HepG2 (cell line): ENCODE data around the gene CTNNA3. TPM values are rescaled to one million over a fixed set of nuclear protein-coding genes. Genes with fewer than 3 reads are reported as not detected.

Experiments
- ATAC-seq: fragments of 200-7000 bp; cut with Tn5 transposase; 3 replicates; pipeline ENCODE4 v1.9.1; 2020; ENCODE audit warnings: mild to moderate bottlenecking, moderate library complexity
- BruUV-seq: library from RNA; stranded (reverse); fragments of 400-500 nt; replicated peaks from 2 replicates; lab custom pipeline; 2021; lab: Mats Ljungman, UMichigan
- CTCF ChIA-PET: fragments of 300-600 bp; formaldehyde crosslinking; extraction: SDS; loops from one replicate; lab custom pipeline; 2021; ENCODE audit warnings: low total read pairs, inconsistent platforms, low intra/inter-chr PET ratio; lab: Yijun Ruan, JAX
- POLR2A ChIA-PET: fragments of 350-600 bp; sonication (Branson Sonifier 250); formaldehyde crosslinking; loops from one replicate; lab custom pipeline; 2020; ENCODE audit warnings: antibody characterized with exemption, inconsistent platforms; lab: Yijun Ruan, JAX
- DNase-seq: peaks from one replicate; pipeline ENCODE4 v3.0.0-alpha.2; 2015; ENCODE audit warnings: low spot score
- FAIRE-seq: peaks from 3 replicates; lab custom pipeline; 2011; peaks lifted over from hg19 to GRCh38; lab: Jason Lieb, UNC
- H2AFZ ChIP-seq: one replicate; pipeline ENCODE4 v1.6.1; 2011; ENCODE audit warnings: low read length, inconsistent platforms
- H3K27ac ChIP-seq: fragments of 300-600 bp; 3 replicates; pipeline ENCODE4 v1.8.0; 2011; ENCODE audit warnings: mixed run types, mild to moderate bottlenecking, mixed read lengths, low read length, inconsistent platforms; ENCODE audit not compliant: insufficient read depth; ENCODE audit errors: extremely low read length
- H3K27me3 ChIP-seq, 2 experiments: fragments of 200-600 bp in 1 of 2; 2 replicates in 1 of 2; 3 replicates in 1 of 2; pipeline versions ENCODE4 v1.6.0 to v1.8.0; 2011; ENCODE audit warnings: low read length in 2 of 2, mild to moderate bottlenecking in 2 of 2, moderate library complexity in 2 of 2, inconsistent platforms in 1 of 2; ENCODE audit not compliant: insufficient read depth in 2 of 2, control insufficient read depth in 1 of 2
- H3K36me3 ChIP-seq, 2 experiments: fragments of 200-600 bp in 1 of 2; replicated peaks in 1 of 2; 2 replicates in 1 of 2; 3 replicates in 1 of 2; pipeline versions ENCODE4 v1.5.1 to v1.8.0; 2011; ENCODE audit warnings: low read length in 2 of 2, inconsistent platforms in 1 of 2; ENCODE audit not compliant: insufficient read depth in 2 of 2, control insufficient read depth in 1 of 2
- H3K4me1 ChIP-seq: 2 replicates; pipeline ENCODE4 v1.5.1; 2012; ENCODE audit warnings: low read length, inconsistent platforms; ENCODE audit not compliant: insufficient read depth
- H3K4me2 ChIP-seq: 2 replicates; pipeline ENCODE4 v1.6.0; 2011; ENCODE audit warnings: low read depth, low read length, inconsistent platforms
- H3K4me3 ChIP-seq, 3 experiments: fragments of 200-600 bp in 1 of 3; sonication (generic), shearing (Covaris generic) in 1 of 3; replicated peaks in 1 of 3; 2 replicates each; pipeline ENCODE4 v1.5.1; 2011 to 2016; ENCODE audit warnings: low read length in 3 of 3, inconsistent platforms in 2 of 3, low read depth in 2 of 3, mild to moderate bottlenecking in 2 of 3, control low read depth in 1 of 3, mixed read lengths in 1 of 3; ENCODE audit not compliant: insufficient read depth in 1 of 3
- H3K79me2 ChIP-seq: one replicate; pipeline ENCODE4 v1.6.1; 2011; ENCODE audit warnings: low read length, inconsistent platforms; ENCODE audit not compliant: insufficient read depth
- H3K9ac ChIP-seq: 2 replicates; pipeline ENCODE4 v1.6.0; 2011; ENCODE audit warnings: mild to moderate bottlenecking, low read depth, low read length, inconsistent platforms; ENCODE audit not compliant: insufficient read depth
- H3K9me3 ChIP-seq: 2 replicates; pipeline ENCODE4 v1.5.1; 2012; ENCODE audit warnings: mild to moderate bottlenecking, low read length
- H4K20me1 ChIP-seq: 2 replicates; pipeline ENCODE4 v1.6.0; 2011; ENCODE audit warnings: inconsistent platforms, mild to moderate bottlenecking, low read length, moderate library complexity; ENCODE audit not compliant: insufficient read depth
- ELF1 ChIP-seq: sonication (generic); formaldehyde crosslinking; IDR thresholded peaks from 2 replicates; pipeline ENCODE4 v1.4.0; 2020; ENCODE audit warnings: missing genetic modification reagents
- GFI1 ChIP-seq: sonication (generic); formaldehyde crosslinking; IDR thresholded peaks from 2 replicates; pipeline ENCODE4 v1.5.0; 2020; ENCODE audit warnings: missing genetic modification reagents, mild to moderate bottlenecking, borderline replicate concordance
- HDAC2 ChIP-seq: sonication (generic); formaldehyde crosslinking; IDR thresholded peaks from 2 replicates; pipeline ENCODE4 v1.4.0; 2020; ENCODE audit warnings: missing genetic modification reagents
- HNF4G ChIP-seq, 2 experiments: sonication (generic) in 1 of 2; formaldehyde crosslinking in 1 of 2; IDR thresholded peaks; 2 replicates each; pipeline versions ENCODE4 v1.4.0 to v1.6.1; 2011 to 2020; ENCODE audit warnings: borderline replicate concordance in 2 of 2, low read depth in 2 of 2, mild to moderate bottlenecking in 2 of 2, low read length in 1 of 2, missing genetic modification reagents in 1 of 2, moderate library complexity in 1 of 2
- NPAS2 ChIP-seq: sonication (generic); formaldehyde crosslinking; IDR thresholded peaks from 2 replicates; pipeline ENCODE4 v1.8.0; 2022; ENCODE audit warnings: mild to moderate bottlenecking, missing genetic modification reagents, borderline replicate concordance
- NR2C2 ChIP-seq: sonication (generic); formaldehyde crosslinking; IDR thresholded peaks from 2 replicates; pipeline ENCODE4 v1.4.0; 2020; ENCODE audit warnings: missing genetic modification reagents, mild to moderate bottlenecking, moderate library complexity, borderline replicate concordance
- RARA ChIP-seq: IDR thresholded peaks from 2 replicates; pipeline ENCODE4 v1.6.1; 2016; ENCODE audit warnings: missing genetic modification reagents, missing compliant biosample characterization
- SALL1 ChIP-seq: sonication (generic); formaldehyde crosslinking; IDR thresholded peaks from 2 replicates; pipeline ENCODE4 v1.8.0; 2022; ENCODE audit warnings: mild to moderate bottlenecking, missing genetic modification reagents
- TAF1 ChIP-seq: sonication (generic); formaldehyde crosslinking; IDR thresholded peaks from 2 replicates; pipeline ENCODE4 v1.4.0; 2020; ENCODE audit warnings: missing genetic modification reagents
- TEAD2 ChIP-seq: sonication (generic); formaldehyde crosslinking; IDR thresholded peaks from 2 replicates; pipeline ENCODE4 v1.9.0; 2021; ENCODE audit warnings: missing genetic modification reagents
- ZBTB7B ChIP-seq: sonication (generic); formaldehyde crosslinking; IDR thresholded peaks from 2 replicates; pipeline ENCODE4 v1.4.0; 2020; ENCODE audit warnings: missing genetic modification reagents
- ZKSCAN1 ChIP-seq: fragments of 150-350 bp; IDR thresholded peaks from 2 replicates; pipeline ENCODE4 v1.6.1; 2014; ENCODE audit warnings: low read length
- ZMAT3 ChIP-seq: sonication (generic); formaldehyde crosslinking; conservative IDR thresholded peaks from 2 replicates; pipeline ENCODE4 v1.7.0; 2021; ENCODE audit warnings: missing genetic modification reagents
- ZNF230 ChIP-seq: sonication (generic); formaldehyde crosslinking; IDR thresholded peaks from 2 replicates; pipeline ENCODE4 v1.4.0; 2020; ENCODE audit warnings: mild to moderate bottlenecking, missing genetic modification reagents
- ZNF614 ChIP-seq: IDR thresholded peaks from 2 replicates; pipeline ENCODE4 v1.6.1; 2018; ENCODE audit warnings: missing biosample characterization, missing genetic modification reagents, inconsistent platforms, borderline replicate concordance
- ZNF652 ChIP-seq: IDR thresholded peaks from 2 replicates; pipeline ENCODE4 v1.6.1; 2016; ENCODE audit warnings: low read depth, borderline replicate concordance
- in situ Hi-C: cut with HindIII; loops from 2 replicates; pipeline ENCODE4 v1.10.0; 2017; ENCODE audit warnings: low pct_unique_long_range_greater_than_20kb; ENCODE audit not compliant: extremely low pct_ligation_motif_present
- intact Hi-C: fragments of 100-400 bp; cut with micrococcal nuclease; formaldehyde crosslinking; loops from one replicate; pipeline ENCODE4 v1.10.0; 2022; ENCODE audit not compliant: unreplicated experiment
- polyA plus RNA-seq, 8 experiments: library from polyadenylated mRNA; depleted of rRNA in 3 of 8; stranded (reverse) in 7 of 8; unstranded in 1 of 8; fragments of >200 nt; fragmentation: Illumina TruSeq in 4 of 8; extraction: Trizol in 4 of 8; gene quantifications; 2 replicates each; pipeline versions ENCODE4 v1.2.1 to v1.2.3, GENCODE V29; 2011 to 2016; ENCODE audit warnings: low read depth in 4 of 8, missing spikeins in 1 of 8, mixed read lengths in 1 of 8; ENCODE audit not compliant: insufficient read depth in 1 of 8
- total RNA-seq, 5 experiments: library from RNA; depleted of rRNA; stranded (reverse); fragments of >200 nt; fragmentation: Illumina TruSeq; extraction: Trizol; gene quantifications; 2 replicates each; pipeline ENCODE4 v1.2.3, GENCODE V29; 2016; ENCODE audit warnings: low read depth in 1 of 5
- TF ChIP-seq, protein P1 (sequence below): sonication (generic); formaldehyde crosslinking; IDR thresholded peaks from 2 replicates; pipeline ENCODE4 v1.4.0; 2020; ENCODE audit warnings: missing genetic modification reagents
- TF ChIP-seq, protein P2 (sequence below): sonication (generic); formaldehyde crosslinking; IDR thresholded peaks from 2 replicates; pipeline ENCODE4 v1.9.0; 2021; ENCODE audit warnings: missing genetic modification reagents, mild to moderate bottlenecking, borderline replicate concordance

CTNNA3 gene
- total and polyA plus RNA-seq, 2 of the 13 experiments (the other 11 are each of a cell fraction or from before 2014, with no cell fraction given) = not detected

DNA sequence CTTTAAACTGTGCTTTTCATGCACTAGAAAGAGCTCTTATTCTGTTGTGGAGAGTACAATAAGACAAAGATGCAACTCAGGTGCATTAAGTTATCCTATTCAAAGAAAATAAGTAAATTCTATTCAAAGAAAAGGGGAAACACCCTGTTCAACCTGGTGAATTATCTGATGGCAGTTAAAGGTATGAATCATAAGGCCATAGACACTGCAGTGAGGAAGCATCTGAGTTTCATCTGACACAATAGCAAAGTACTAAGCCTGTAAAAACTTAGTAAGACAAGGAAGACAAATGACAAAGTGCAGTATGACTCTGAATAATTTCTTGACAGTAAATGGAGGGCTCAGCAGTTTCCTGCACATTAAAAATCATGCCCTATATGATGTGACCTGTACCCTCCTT lies 861.2 kb downstream of the CTNNA3 start:
- BruUV-seq = no TSS peak
- no peaks in the 10 kb centered on the region for H3K4me1 ChIP-seq
- TF ChIP-seq RARA (CRISPR knock-in tag) (no peak), NPAS2 (CRISPR knock-in tag) (no peak), ZBTB7B (CRISPR knock-in tag) (no peak), ELF1 (CRISPR knock-in tag) (no peak), ZNF614 (CRISPR knock-in tag) (no peak), NR2C2 (CRISPR knock-in tag) (no peak), ZNF230 (no peak), SALL1 (CRISPR knock-in tag) (no peak), TEAD2 (CRISPR knock-in tag) (no peak), HDAC2 (CRISPR knock-in tag) (no peak), HNF4G (IDR thresholded peaks at IDR 0.05; ENCODE audit: borderline replicate concordance, low read depth, low read length) (no peak), HNF4G (CRISPR knock-in tag; IDR thresholded peaks at IDR 0.05; ENCODE audit: borderline replicate concordance, low read depth) (no peak), ZMAT3 (CRISPR knock-in tag) (no peak), ZNF652 (CRISPR knock-in tag) (no peak), GFI1 (CRISPR knock-in tag) (no peak), ZKSCAN1 (no peak), TAF1 (CRISPR knock-in tag) (no peak)
- TF ChIP-seq, protein P1, sequence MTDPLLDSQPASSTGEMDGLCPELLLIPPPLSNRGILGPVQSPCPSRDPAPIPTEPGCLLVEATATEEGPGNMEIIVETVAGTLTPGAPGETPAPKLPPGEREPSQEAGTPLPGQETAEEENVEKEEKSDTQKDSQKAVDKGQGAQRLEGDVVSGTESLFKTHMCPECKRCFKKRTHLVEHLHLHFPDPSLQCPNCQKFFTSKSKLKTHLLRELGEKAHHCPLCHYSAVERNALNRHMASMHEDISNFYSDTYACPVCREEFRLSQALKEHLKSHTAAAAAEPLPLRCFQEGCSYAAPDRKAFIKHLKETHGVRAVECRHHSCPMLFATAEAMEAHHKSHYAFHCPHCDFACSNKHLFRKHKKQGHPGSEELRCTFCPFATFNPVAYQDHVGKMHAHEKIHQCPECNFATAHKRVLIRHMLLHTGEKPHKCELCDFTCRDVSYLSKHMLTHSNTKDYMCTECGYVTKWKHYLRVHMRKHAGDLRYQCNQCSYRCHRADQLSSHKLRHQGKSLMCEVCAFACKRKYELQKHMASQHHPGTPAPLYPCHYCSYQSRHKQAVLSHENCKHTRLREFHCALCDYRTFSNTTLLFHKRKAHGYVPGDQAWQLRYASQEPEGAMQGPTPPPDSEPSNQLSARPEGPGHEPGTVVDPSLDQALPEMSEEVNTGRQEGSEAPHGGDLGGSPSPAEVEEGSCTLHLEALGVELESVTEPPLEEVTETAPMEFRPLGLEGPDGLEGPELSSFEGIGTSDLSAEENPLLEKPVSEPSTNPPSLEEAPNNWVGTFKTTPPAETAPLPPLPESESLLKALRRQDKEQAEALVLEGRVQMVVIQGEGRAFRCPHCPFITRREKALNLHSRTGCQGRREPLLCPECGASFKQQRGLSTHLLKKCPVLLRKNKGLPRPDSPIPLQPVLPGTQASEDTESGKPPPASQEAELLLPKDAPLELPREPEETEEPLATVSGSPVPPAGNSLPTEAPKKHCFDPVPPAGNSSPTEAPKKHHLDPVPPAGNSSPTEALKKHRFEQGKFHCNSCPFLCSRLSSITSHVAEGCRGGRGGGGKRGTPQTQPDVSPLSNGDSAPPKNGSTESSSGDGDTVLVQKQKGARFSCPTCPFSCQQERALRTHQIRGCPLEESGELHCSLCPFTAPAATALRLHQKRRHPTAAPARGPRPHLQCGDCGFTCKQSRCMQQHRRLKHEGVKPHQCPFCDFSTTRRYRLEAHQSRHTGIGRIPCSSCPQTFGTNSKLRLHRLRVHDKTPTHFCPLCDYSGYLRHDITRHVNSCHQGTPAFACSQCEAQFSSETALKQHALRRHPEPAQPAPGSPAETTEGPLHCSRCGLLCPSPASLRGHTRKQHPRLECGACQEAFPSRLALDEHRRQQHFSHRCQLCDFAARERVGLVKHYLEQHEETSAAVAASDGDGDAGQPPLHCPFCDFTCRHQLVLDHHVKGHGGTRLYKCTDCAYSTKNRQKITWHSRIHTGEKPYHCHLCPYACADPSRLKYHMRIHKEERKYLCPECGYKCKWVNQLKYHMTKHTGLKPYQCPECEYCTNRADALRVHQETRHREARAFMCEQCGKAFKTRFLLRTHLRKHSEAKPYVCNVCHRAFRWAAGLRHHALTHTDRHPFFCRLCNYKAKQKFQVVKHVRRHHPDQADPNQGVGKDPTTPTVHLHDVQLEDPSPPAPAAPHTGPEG (CRISPR knock-in tag) = no peak
- TF ChIP-seq, protein P2, sequence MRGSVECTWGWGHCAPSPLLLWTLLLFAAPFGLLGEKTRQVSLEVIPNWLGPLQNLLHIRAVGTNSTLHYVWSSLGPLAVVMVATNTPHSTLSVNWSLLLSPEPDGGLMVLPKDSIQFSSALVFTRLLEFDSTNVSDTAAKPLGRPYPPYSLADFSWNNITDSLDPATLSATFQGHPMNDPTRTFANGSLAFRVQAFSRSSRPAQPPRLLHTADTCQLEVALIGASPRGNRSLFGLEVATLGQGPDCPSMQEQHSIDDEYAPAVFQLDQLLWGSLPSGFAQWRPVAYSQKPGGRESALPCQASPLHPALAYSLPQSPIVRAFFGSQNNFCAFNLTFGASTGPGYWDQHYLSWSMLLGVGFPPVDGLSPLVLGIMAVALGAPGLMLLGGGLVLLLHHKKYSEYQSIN = no peak
- intact Hi-C loops = no loop called here
- H3K27ac ChIP-seq = no peak overlapping the region
- H3K9me3 ChIP-seq = no peaks in the 10 kb centered on the region
- H3K27me3 ChIP-seq = no peaks in the 10 kb centered on the region
- ChIA-PET CTCF (no interaction called here), POLR2A (no interaction called here)
- H2AFZ ChIP-seq = no peak overlapping the region
- H3K79me2 ChIP-seq = no peaks in the 10 kb centered on the region
- H4K20me1 ChIP-seq = no peaks in the 10 kb centered on the region
- in situ Hi-C loops = no loop called here
- FAIRE-seq (no peak), ATAC-seq (no peak), DNase-seq (no peak)
- H3K4me3 ChIP-seq = no peak overlapping the region
- no peak overlapping the region for H3K4me2 ChIP-seq
- H3K36me3 ChIP-seq = no peaks in the 10 kb centered on the region
- H3K9ac ChIP-seq = no peak overlapping the region
